GM23248 (cell line): ENCODE measurements around the gene PPIG.

ENCODE experiments used
- EZH2 ChIP-seq: fragments of 200-600 bp; sonication (generic); IDR thresholded peaks from 2 replicates; pipeline ENCODE4 v1.6.1; 2018; ENCODE audit warnings: antibody characterized with exemption, mild to moderate bottlenecking; ENCODE audit not compliant: insufficient read depth, poor library complexity, severe bottlenecking
- EZH2phosphoT487 ChIP-seq: fragments of 200-600 bp; sonication (generic); IDR thresholded peaks from 2 replicates; pipeline ENCODE4 v1.6.1; 2018; ENCODE audit warnings: antibody characterized with exemption, moderate library complexity, mild to moderate bottlenecking, low read depth; ENCODE audit not compliant: insufficient read depth

- TF ChIP-seq EZH2phosphoT487 = no peak
- TF ChIP-seq EZH2 = no peak
Measured at GRCh38 chr2:169569948-169570347, 14.2 kb upstream of the PPIG start.
